Suprapubic skin (tissue), 4 donors: ENCODE measurements around the gene NPAS3.

Experiments
- CTCF ChIP-seq, 2 donors: fragments of 200-600 bp in 1 of 2; fragments of 450-650 bp in 1 of 2; sonication (generic) in 1 of 2; IDR thresholded peaks; one replicate each; pipeline ENCODE4 v1.5.1; 2016 to 2019; ENCODE audit warnings: antibody characterized with exemption in 2 of 2, mild to moderate bottlenecking in 1 of 2, moderate library complexity in 1 of 2
- EP300 ChIP-seq: sonication (generic); formaldehyde crosslinking; IDR thresholded peaks from one replicate; pipeline ENCODE4 v1.6.1; 2017; ENCODE audit warnings: antibody characterized with exemption
- POLR2A ChIP-seq, 2 donors: fragments of 450-650 bp; IDR thresholded peaks; one replicate each; pipeline ENCODE4 v1.6.1; 2017; ENCODE audit warnings: antibody characterized with exemption in 2 of 2, mild to moderate bottlenecking in 2 of 2, moderate library complexity in 2 of 2
- POLR2AphosphoS5 ChIP-seq, 3 donors: sonication (generic); formaldehyde crosslinking; IDR thresholded peaks; one replicate each; pipeline ENCODE4 v1.6.1; 2017; ENCODE audit warnings: antibody characterized with exemption in 3 of 3

DNA sequence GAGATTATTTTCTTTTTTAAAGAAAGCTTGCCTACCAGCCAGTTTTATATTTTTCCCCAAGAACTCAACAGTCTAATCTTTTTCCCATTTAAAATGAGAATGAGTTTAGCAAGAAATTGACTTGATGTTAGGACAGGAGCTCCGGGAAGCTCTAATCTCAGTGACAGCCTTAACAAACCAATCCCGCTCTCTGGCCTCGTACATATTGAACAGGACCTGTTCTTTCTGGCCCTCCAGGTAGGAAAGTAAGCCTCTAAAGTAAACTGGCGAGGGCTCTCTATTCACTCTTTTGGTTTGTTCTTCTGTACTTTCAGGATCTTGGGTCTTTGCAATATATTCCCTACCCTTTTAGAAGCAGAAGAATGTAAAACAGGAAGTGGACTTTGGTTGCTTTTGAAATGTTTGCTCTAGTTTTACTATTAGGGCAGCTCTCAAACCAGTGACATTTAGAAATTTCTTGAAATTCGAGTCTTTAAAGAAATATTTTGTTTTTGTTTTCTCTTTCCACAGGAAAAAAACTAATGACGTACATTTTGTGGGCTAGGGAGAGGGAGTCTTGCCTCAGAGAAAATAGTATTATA, 17.9 kb upstream of the NPAS3 start:
- no peak for TF ChIP-seq CTCF (IDR thresholded peaks at IDR 0.05)
- TF ChIP-seq POLR2A (IDR thresholded peaks at IDR 0.05), result no peak
- TF ChIP-seq EP300, result no peak
- no peak for TF ChIP-seq POLR2AphosphoS5 (IDR thresholded peaks at IDR 0.05)
